K562 (cell line): Measurements from ENCODE around the gene EPHB4. TPM values are rescaled to one million over a fixed set of nuclear protein-coding genes. Genes with fewer than 3 reads are reported as not detected.
A peak's percentile ranks its signal among the peaks of the same experiment; 100 is the strongest.

Experiments
- ATAC-seq: fragments of 200-7000 bp; cut with Tn5 transposase; 3 replicates; pipeline ENCODE4 v1.9.1; 2020; ENCODE audit warnings: moderate library complexity
- BruUV-seq: library from RNA; stranded (reverse); fragments of 400-500 nt; replicated peaks from 2 replicates; lab custom pipeline; 2021; lab: Mats Ljungman, UMichigan
- CTCF ChIA-PET: fragments of 300-600 bp; formaldehyde crosslinking; extraction: SDS; loops from one replicate; lab custom pipeline; 2021; ENCODE audit warnings: low intra/inter-chr PET ratio; lab: Yijun Ruan, JAX
- POLR2A ChIA-PET: fragments of 300-600, 350-650 bp; sonication (Branson Sonifier 250); formaldehyde crosslinking; extraction: SDS; loops from one replicate; lab custom pipeline; 2021; ENCODE audit warnings: antibody characterized with exemption, inconsistent platforms; lab: Yijun Ruan, JAX
- DNase-seq, 4 experiments: peaks; one replicate each; pipeline versions ENCODE4 v3.0.0 to v3.0.0-alpha.2; 2011 to 2018; ENCODE audit warnings: low spot score in 3 of 4, mixed read lengths in 3 of 4; ENCODE audit errors: extremely low read depth in 1 of 4
- FAIRE-seq: peaks from 2 replicates; lab custom pipeline; 2011; peaks lifted over from hg19 to GRCh38; lab: Jason Lieb, UNC
- H2AFZ ChIP-seq: 2 replicates; pipeline ENCODE4 v1.6.0; 2011; ENCODE audit warnings: low read depth, low read length, control low read depth, inconsistent platforms
- H3K27ac ChIP-seq: fragments of 200-600 bp; 3 replicates; pipeline ENCODE4 v1.8.0; 2011; ENCODE audit warnings: low read depth, mild to moderate bottlenecking, control low read depth, inconsistent platforms, low read length, moderate library complexity, mixed read lengths; ENCODE audit errors: extremely low read depth
- H3K27me3 ChIP-seq, 2 experiments: fragments of 300-600 bp in 1 of 2; 2 replicates in 1 of 2; 3 replicates in 1 of 2; pipeline versions ENCODE4 v1.6.0 to v1.8.0; 2011; ENCODE audit warnings: inconsistent platforms in 2 of 2, low read length in 2 of 2, mild to moderate bottlenecking in 1 of 2, mixed read lengths in 1 of 2, moderate library complexity in 1 of 2; ENCODE audit not compliant: control insufficient read depth in 2 of 2, insufficient read depth in 2 of 2
- H3K36me3 ChIP-seq: fragments of 300-600 bp; 3 replicates; pipeline ENCODE4 v1.8.0; 2011; ENCODE audit warnings: mild to moderate bottlenecking, low read length, inconsistent platforms; ENCODE audit not compliant: control insufficient read depth, insufficient read depth
- H3K4me1 ChIP-seq, 2 experiments: fragments of 200-600 bp in 1 of 2; replicated peaks in 1 of 2; 2 replicates in 1 of 2; 3 replicates in 1 of 2; pipeline versions ENCODE4 v1.5.1 to v1.8.0; 2011; ENCODE audit warnings: inconsistent platforms in 2 of 2, low read length in 2 of 2, mild to moderate bottlenecking in 1 of 2, mixed read lengths in 1 of 2, moderate library complexity in 1 of 2; ENCODE audit not compliant: control insufficient read depth in 2 of 2, insufficient read depth in 2 of 2
- H3K4me2 ChIP-seq: 2 replicates; pipeline ENCODE4 v1.6.1; 2011; ENCODE audit warnings: low read length, control low read depth, inconsistent platforms, mixed read lengths; ENCODE audit not compliant: insufficient read depth
- H3K4me3 ChIP-seq: fragments of 200-600 bp; sonication (generic), shearing (Covaris generic); 2 replicates; pipeline ENCODE4 v1.5.1; 2016; ENCODE audit warnings: control low read depth, inconsistent platforms
- H3K79me2 ChIP-seq: fragments of 200-600 bp; 3 replicates; pipeline ENCODE4 v1.8.0; 2011; ENCODE audit warnings: low read length, inconsistent platforms; ENCODE audit not compliant: control insufficient read depth, insufficient read depth
- H3K9ac ChIP-seq, 2 experiments: 2 replicates each; pipeline versions ENCODE4 v1.6.0 to v1.6.1; 2011; ENCODE audit warnings: low read depth in 2 of 2, low read length in 2 of 2, control low read depth in 1 of 2, inconsistent platforms in 1 of 2, mild to moderate bottlenecking in 1 of 2, mixed read lengths in 1 of 2; ENCODE audit not compliant: insufficient read depth in 1 of 2
- H3K9me1 ChIP-seq: one replicate; pipeline ENCODE4 v1.6.0; 2011; ENCODE audit warnings: inconsistent platforms, mild to moderate bottlenecking, low read length, moderate library complexity; ENCODE audit not compliant: control insufficient read depth, insufficient read depth
- H3K9me3 ChIP-seq: replicated peaks from 2 replicates; pipeline ENCODE4 v1.5.1; 2011; ENCODE audit warnings: low read depth, low read length, inconsistent platforms; ENCODE audit not compliant: control insufficient read depth, insufficient read depth
- H4K20me1 ChIP-seq: replicated peaks from 2 replicates; pipeline ENCODE4 v1.6.1; 2011; ENCODE audit warnings: low read length, inconsistent platforms, mixed read lengths; ENCODE audit not compliant: control insufficient read depth, insufficient read depth
- E2F6 ChIP-seq, 2 experiments: IDR thresholded peaks; 2 replicates each; pipeline ENCODE4 v1.6.1; 2011; ENCODE audit warnings: borderline replicate concordance in 1 of 2, control low read depth in 1 of 2, low read depth in 1 of 2, low read length in 1 of 2, mild to moderate bottlenecking in 1 of 2, mixed read lengths in 1 of 2, moderate library complexity in 1 of 2; ENCODE audit not compliant: insufficient read depth in 1 of 2, insufficient read length in 1 of 2, poor library complexity in 1 of 2, severe bottlenecking in 1 of 2; ENCODE audit errors: extremely low read depth in 1 of 2
- POLR2G ChIP-seq: fragments of 200-400 bp; formaldehyde crosslinking; IDR thresholded peaks from 2 replicates; pipeline ENCODE4 v1.6.1; 2017; ENCODE audit warnings: low read depth, mild to moderate bottlenecking, antibody characterized with exemption, low read length, moderate library complexity
- RBFOX2 ChIP-seq: fragments of 200-400 bp; formaldehyde crosslinking; IDR thresholded peaks from 2 replicates; pipeline ENCODE4 v1.6.1; 2017; ENCODE audit warnings: low read depth, mild to moderate bottlenecking, low read length, moderate library complexity
- RBM22 ChIP-seq: fragments of 200-400 bp; formaldehyde crosslinking; IDR thresholded peaks from 2 replicates; pipeline ENCODE4 v1.6.1; 2018; ENCODE audit warnings: low read length, low read depth; ENCODE audit not compliant: poor library complexity, severe bottlenecking
- RCOR1 ChIP-seq, 2 experiments: IDR thresholded peaks; 2 replicates each; pipeline ENCODE4 v1.6.1; 2012; ENCODE audit warnings: low read depth in 2 of 2, low read length in 2 of 2, borderline replicate concordance in 1 of 2, improper control_type of control experiment in 1 of 2
- RREB1 ChIP-seq: fragments of 250-450 bp; sonication (Bioruptor Pico); IDR thresholded peaks from 2 replicates; pipeline ENCODE4 v1.4.0; 2020
- ZNF316 ChIP-seq: fragments of 450-650 bp; IDR thresholded peaks from 2 replicates; pipeline ENCODE4 v1.6.1; 2016
- WGBS: fragments of 100-300 bp; shearing (Covaris generic); methylation state at CpG from one replicate; pipeline ENCODE4 v1.1.6; 2016; ENCODE audit warnings: low coverage, mixed read lengths; ENCODE audit not compliant: insufficient coverage; ENCODE audit errors: missing lambda C conversion rate; 5-methylcytosine and 5-hydroxymethylcytosine counted together
- in situ Hi-C: fragments of 300-500 bp; cut with MboI; formaldehyde crosslinking; loops from 4 replicates; pipeline ENCODE4 v1.15.0; 2018; ENCODE audit warnings: inconsistent platforms, mixed read lengths
- intact Hi-C: fragments of 100-400 bp; cut with micrococcal nuclease; formaldehyde crosslinking; loops from 2 replicates; pipeline ENCODE4 v1.14.2; 2022
- polyA plus RNA-seq, 8 experiments: library from polyadenylated mRNA; depleted of rRNA in 4 of 8; stranded (reverse) in 5 of 8; unstranded in 3 of 8; fragments of >200 nt; fragmentation: Nextera tagmentation in 2 of 8; fragmentation: Illumina TruSeq in 1 of 8; extraction: Ambion mirVana in 2 of 8; extraction: Trizol in 1 of 8; gene quantifications; 2 replicates each; pipeline versions ENCODE4 v1.2.1 to v1.2.3, GENCODE V29; 2011 to 2014; ENCODE audit warnings: inconsistent platforms in 1 of 8, missing spikeins in 1 of 8
- total RNA-seq, 7 experiments: library from RNA; depleted of rRNA in 6 of 7; stranded (reverse); fragments of >200 nt in 6 of 7; fragmentation: Illumina TruSeq in 2 of 7; extraction: Trizol in 2 of 7; gene quantifications; 2 replicates each; pipeline versions ENCODE4 v1.2.1 to v1.2.3, GENCODE V29; 2011 to 2021; ENCODE audit warnings: low replicate concordance in 1 of 7

EPHB4 gene
- total and polyA plus RNA-seq, 9 of the 15 experiments (the other 6 are each of a cell fraction or from before 2014, with no cell fraction given) = 1.2 to 82.1 (median 37.9) TPM

- TF ChIP-seq RBFOX2 = peak; percentile 48; the same call in 1 of the 2 replicates
- TF ChIP-seq ZNF316 = peak; percentile 24; the same call in 1 of the 2 replicates
- peak in 1 of 2 experiments; percentile 8 for TF ChIP-seq E2F6 (IDR thresholded peaks at IDR 0.05; ENCODE audit: borderline replicate concordance in 1 of 2, extremely low read depth in 1 of 2, insufficient read depth in 1 of 2, insufficient read length in 1 of 2, low read depth in 1 of 2, low read length in 1 of 2, poor library complexity in 1 of 2, severe bottlenecking in 1 of 2)
- TF ChIP-seq RREB1 = no peak
- TF ChIP-seq RCOR1 (IDR thresholded peaks at IDR 0.05; ENCODE audit: borderline replicate concordance in 1 of 2, low read depth in 2 of 2, low read length in 2 of 2) = no peak
- TF ChIP-seq RBM22 = no peak
- TF ChIP-seq POLR2G = peak; percentile 39; the same call in 1 of the 2 replicates
- DNase-seq = peak in 1 of 4 experiments; percentile 20
- in situ Hi-C loops = no loop called here
- POLR2A ChIA-PET = interaction anchor here (0.6 to 2.3 kb wide), 9 partner anchors 8 to 70 kb away, joined by 3 to 7 read pairs (median 4); partner anchors contain the start of genes SLC12A9 and SRRT
- no peaks in the 10 kb centered on the region for H4K20me1 ChIP-seq
- no peak for FAIRE-seq
- CTCF ChIA-PET = no interaction called here
- BruUV-seq = no TSS peak
- H3K4me3 ChIP-seq = no peak overlapping the region
- H2AFZ ChIP-seq = no peak overlapping the region
- peaks cover 72% of the 10 kb centered on the region for H3K36me3 ChIP-seq
- H3K9me1 ChIP-seq = no peaks in the 10 kb centered on the region
- no peak overlapping the region for H3K27ac ChIP-seq
- H3K79me2 ChIP-seq = no peaks in the 10 kb centered on the region
- intact Hi-C loops = loop anchor here (5.0 kb wide), 1 partner anchor 98 kb away; the partner anchor contains the start of gene POP7
- H3K9ac ChIP-seq = peak overlapping the region in 1 of 2 experiments; percentile 24; a peak in 2 of 4 replicates
- H3K4me2 ChIP-seq = no peak overlapping the region
- no peaks in the 10 kb centered on the region for H3K27me3 ChIP-seq
- H3K9me3 ChIP-seq = no peaks in the 10 kb centered on the region
- 81% methylated on average over 21 of the region's 22 CpGs for WGBS
- H3K4me1 ChIP-seq = peaks cover 42 to 59% of the 10 kb centered on the region in 2 experiments
- ATAC-seq = no peak
Observed at GRCh38 chr7:100804681-100805431, 22.5 kb downstream of the EPHB4 start.
